DMS53 treated with DMSO at 0.1 percent for 48 hours (cell line): ENCODE measurements around the gene SCN4B.

Source experiments
- DNase-seq: peaks from one replicate; lab custom pipeline; 2025; ENCODE audit not compliant: unreplicated experiment; lab: John Stamatoyannopoulos, UW

The SCN4B gene

DNA sequence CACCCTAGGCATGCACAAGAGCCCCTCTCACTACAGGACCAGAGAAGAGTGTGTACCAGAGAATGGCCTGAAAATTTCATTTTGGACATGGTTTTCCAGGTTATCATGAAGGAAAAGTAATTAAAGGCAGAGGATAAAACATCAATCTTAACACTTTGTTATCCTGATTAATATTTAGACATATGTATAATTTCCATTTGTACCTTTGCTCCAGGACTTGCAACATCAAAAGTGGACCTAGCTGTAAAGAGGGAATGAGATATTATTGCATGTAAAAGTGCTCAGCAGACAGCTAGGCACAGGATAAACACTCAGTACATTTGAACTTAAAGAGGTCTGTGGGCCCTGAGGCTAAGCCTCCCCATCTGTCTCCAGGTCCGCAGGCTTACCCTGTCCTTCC lies 2.0 kb upstream of the SCN4B start:
- no peak for DNase-seq

DNA sequence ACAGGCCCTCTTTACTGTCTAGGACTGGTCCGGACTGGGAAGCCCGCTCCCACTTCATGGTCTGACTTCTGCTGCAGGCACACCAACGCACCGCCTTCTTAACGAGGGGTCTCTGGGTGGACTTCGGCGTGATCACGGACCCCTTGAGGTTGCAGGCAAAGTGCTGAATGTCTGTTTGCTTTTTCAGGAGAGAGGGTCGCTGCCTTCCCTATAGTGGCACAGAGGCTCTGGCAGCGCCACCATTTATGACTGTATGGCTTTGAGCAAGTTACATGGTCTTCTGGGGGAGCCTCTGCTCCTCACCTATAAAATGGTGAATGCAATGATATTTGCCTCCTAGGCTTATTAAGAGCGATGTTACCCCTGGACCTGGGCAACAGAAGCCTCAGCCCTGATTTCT lies 1.4 kb upstream of the SCN4B start:
- DNase-seq: no peak

DNA sequence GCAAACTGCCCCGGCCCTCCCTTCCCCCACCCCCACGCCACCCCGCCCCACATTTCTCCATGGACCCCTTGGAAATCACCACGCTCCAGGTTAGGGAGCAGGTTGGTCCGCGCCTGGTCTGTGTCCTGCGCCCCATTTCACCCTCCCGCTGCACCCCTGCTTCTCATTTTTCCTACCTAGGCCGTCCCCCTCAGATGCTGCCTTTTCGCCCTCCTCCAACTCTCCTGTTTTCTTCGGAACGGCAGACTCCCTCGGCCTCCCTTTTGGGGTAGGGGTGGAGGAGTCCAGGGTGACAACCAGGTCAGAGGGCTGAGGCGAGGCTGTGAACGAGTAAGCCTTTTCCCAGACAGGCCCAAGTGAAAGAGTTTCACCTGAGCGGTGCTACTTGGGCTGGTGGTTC lies 893 bp upstream of the SCN4B start:
- DNase-seq: no peak

DNA sequence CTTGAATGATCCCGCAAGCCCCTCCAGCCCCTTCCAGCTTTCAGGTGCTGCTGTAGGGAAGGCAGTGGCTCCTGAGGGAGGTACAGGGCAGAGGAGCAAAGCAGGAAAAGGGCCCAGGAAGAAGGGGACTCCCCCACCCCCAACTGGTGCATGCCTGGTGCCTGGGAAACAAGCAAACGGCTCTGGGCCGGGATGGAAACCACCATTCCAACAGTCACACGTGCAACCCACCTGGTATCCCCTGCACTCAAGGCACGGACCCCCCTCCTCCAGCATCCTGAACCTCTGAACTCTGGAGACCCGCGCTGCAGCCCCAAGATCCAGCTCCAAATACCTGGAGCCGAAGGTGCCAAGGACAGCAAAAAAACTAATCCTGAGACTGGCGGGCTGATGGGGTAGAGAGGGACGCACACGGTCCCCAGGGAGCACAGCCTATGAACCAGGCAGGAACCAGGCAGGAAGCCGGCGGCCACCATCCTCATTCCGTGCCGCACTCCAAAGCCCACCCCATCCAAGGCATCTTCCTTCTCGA lies 537 bp downstream of the SCN4B start:
- no peak for DNase-seq

DNA sequence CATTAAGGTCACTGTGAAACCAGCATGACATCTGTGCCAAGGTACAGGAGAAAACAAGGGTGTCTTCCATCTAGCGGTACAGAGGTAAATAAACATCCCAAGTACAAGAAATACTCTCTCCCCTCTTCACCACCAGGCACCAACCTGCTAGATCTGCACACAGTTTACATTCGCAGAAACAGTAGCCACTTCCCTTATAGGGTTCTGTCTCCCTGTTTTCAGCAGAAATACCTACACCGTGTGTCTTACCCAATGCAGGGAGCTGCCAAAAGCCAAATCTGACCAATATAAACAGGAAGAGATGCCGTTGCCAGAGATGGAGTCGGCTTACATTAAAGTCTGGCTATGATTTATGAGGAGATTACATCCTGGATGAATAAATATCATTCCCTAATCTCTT lies 1.2 kb downstream of the SCN4B start:
- DNase-seq: no peak

DNA sequence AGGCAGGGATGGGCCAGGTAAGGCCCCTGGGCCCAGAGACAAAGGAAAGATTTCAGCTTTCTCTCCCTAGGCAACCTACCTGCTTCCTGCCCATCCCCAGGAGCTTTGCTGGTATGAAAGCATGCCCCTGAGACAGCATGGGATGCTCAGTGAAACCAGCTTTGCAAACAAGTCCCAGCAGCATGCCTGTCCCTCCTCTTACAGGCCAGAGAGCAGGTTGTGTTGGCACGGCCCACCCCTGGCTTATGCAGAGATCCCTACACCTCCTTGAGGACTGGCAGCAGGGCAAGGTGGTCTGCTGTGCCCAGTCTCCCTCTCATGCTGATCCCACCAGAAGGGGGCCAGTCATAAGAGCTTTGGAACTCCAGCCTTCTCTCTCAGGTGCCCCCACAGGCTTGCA lies 3.1 kb downstream of the SCN4B start:
- DNase-seq: no peak

DNA sequence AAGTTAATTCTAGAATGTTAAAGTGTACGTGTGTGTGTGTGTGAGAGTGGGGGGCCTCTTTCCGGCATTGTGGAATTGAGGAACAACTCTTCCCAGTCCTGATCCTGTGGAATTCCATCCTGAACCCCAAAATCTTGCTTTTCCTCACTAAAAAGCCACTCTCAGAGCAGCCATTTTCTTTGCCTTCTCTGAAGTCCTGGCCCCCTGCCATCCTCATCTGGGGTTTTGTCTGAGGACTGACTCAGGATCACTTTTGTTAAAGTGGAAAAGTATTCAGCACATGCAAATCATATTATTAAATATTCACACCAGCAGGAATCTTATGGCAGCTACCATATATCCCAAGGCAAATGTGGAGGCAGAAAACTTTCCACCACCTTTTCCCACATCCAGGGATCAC lies 3.8 kb downstream of the SCN4B start:
- no peak for DNase-seq

DNA sequence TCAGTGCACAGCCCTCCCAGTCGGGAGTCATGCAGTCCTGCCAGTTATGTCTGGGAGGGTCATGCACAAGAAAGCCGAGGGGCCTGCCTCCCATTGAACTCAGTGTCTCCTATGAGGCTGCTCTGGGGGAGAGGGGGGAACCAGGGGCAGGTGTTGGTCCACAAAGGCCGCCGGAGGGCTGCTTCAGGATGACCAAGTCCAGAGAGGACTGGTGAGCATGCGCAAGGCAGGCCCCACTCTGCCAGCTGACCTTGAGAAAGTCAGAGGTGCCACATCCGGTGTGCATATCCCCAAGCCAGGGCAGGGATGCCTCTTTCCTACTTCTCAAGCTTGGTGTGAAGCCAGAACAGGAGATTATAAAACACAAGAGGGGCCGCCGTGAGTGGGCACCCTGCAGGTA lies 4.4 kb downstream of the SCN4B start:
- no peak for DNase-seq

DNA sequence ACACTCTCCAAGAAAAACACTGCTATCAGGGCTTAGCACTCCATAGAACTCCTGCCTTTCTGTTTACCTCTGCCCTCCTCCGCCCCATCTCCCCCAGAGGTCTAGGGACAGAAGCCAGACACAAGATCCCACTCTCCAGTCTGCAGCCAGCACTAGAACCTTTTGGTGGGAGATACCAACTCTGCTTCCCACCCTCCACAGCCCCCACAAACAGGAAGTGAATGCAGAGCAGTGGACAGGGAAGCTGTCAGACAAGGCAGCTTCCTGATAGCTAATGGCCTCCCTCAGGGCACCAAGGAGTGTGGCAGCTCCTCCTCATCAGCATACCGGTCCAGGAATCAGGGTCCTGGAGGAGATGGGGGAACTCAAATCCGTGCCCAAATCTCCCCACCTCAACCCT lies 5.1 kb downstream of the SCN4B start:
- no peak for DNase-seq

DNA sequence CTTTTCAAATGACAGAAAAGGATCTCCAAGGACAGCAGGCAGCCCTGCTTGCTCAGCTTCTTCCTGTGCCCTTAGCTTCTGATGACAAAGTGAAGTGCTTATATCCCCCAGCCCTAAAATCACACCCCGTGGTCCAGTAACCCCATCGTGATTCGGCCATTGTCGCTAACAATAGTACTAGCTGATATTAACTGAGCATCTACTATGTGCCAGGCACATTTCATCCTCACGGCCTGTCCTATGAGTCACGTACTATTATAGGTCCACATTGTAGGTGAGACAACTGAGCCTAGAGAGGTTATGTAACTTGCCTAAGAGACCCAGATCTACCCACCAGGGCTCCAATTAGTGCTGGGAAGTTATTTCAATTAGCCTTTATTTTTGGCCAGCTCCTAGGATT lies 6.1 kb downstream of the SCN4B start:
- no peak for DNase-seq

DNA sequence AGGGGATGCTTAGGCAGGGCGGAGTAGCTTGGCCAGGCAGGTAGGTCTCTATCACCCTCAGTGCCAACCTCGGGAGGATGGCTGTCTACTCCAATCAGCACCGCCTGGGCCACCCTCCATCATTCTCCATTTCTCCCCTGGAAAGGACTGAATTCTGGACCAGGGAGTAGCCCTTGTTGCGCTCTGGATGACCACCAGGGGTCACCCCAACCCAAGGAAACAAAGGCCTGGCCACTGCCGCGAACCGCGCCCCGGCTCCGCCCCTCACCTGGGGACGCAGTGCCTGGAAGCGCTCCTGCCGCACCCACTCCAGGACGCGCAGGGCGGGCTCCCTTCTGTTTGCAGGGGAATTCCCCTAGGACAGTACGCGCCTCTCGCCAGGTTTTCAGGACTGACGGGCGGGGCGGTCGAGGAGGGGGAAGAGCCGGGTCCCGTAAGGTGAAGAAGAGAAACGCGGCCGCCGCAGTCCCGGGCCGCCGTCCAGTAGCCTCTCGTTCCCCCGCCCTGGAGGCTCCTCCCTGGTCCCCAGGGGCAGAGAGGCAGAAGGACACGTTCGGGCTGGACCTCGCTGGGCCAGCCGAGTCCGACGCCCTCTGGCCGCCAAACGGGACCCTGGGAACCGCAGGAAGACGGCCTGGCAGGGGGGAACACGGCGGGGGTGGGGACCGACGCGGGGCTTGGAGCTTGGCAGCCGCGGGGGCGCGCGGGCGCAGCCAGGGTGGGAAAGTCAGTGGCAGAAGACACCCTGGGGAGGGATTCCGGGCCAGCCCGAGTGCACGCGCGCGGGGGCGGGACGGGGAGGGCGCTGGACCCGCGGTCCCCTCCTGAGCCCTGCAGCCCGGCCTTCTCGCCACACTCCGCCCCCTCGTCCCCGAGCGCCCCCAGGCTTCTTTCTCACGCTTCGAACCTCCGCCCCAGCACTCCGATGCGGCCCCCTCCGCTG lies 7.1 kb downstream of the SCN4B start:
- DNase-seq: peak; percentile 85

DNA sequence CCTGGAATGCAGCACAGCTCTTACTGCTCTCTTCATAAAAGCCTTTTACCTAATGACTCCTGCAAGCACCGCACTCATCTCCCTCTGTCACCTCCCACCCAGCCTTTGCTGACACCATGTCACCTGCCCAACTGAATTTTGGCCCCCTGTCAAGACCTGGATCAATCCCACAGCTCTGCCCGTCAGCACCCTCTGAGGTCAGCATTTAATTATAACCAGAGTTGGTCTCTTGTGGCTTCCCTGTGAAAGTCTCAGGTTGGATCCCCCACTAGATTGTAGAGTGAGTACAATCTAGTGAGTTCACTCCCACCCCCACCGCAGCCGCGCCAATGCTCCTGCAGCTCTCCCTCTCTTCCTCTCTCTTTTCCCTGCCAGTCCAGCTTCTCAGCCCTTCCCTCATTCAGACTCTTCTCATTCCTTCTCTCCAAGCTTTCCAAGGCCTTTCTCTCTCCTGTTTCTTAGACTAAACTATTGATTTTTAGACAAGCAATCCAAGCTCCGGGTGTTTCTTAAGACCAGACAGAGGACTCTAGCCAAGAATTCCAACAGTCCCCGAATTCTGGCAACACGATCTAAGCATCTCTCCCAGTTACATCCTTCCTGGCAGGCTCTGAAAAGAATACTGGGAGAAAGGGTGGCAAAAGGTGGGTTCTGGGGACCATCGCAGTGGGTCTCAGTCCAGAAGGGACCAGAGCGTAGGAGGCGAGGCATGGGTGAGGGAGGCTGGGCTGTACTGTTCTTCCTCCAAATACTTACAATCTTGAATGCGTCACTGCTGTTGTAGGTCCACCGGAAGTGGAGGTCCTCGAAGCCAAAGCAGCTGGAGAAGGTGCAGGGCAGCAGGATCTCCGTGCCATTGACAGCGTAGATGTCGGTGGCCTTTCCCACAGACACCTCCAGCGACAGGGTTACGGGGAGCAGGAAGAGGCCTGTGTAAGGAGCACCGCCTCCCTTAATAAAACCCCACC lies 8.0 kb downstream of the SCN4B start:
- DNase-seq: no peak

DNA sequence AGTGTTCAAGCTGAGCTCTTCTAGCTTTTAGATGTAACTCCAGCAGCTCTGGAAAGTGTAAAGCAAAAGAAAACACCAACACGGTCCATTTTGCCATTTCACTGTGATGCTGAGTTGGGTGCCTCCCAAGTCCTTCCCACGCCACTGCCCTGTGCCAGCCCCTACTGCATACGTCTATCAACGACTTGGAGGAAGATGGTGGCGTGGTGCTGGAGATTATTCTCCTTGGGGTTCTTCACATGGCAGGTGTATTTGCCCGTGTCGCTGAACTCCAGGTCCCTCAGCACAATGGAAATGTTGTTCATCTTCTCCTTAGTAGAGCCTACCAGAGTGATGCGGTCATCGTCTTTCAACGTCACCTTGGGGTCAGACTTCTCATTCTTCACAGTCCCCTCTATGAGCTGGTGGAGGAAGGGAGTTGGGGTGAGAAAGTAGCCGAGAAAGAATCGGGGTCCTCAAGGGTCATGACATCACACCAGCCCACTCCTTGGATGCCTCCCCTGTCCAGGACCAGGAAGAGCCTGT lies 8.9 kb downstream of the SCN4B start:
- no peak for DNase-seq

DNA sequence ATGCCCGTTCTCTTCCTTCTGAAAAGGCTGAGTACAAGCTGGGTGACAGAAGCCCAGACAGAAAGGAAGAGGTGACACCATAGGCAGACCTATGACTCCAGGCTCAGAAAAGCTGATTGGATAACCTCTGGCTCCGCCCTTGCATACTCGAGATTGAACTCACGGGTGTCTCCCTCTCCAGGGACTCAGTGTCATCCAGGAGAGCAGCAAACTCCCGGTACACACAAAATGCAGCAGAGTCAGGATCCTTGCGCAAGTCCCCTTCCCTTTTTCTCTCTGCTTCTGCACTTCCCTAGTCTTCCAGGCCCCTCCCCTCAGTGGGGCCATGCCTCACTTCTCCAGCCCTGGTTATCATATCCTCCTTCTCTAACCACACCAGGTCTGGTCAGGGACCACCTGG lies 9.8 kb downstream of the SCN4B start:
- DNase-seq: peak; percentile 71

DNA sequence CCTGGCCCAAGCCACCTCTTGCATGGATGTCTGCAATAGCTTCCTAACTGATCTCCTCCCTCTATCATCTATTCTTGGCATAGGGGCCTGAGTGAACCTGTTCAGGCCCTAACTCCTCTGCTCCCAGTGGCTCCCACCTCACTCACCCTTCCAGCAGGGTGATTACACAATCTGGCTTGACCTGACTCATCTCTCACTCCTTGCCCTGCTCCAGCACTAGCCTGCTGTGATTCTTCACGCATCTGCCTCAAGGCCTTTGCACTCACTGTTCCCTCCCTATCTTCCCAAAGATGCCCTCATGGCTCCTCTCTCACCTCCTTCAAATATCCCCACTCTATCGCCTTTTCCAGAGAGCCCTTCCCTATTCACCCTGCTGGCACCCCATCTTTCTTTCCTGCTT lies 10.5 kb downstream of the SCN4B start:
- DNase-seq: no peak

DNA sequence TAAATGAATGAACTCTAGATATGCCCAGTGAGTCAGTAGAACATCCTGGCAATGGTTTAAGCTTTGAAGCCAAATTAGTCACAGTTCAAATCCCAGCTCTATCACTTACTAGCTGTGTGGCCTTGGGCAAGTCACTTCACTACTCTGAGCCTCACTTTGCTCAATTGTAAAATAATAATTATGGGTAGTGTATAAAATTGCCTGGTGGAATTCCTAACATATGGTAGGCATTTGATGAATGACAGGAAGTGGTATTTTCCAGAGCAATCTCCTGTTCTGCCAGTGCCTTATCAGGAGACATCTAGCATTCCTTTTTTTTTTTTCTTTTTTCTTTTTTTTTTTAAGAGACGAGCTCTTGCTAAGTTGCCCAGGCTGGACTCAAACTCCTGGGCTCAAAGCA lies 13.0 kb downstream of the SCN4B start:
- no peak for DNase-seq

DNA sequence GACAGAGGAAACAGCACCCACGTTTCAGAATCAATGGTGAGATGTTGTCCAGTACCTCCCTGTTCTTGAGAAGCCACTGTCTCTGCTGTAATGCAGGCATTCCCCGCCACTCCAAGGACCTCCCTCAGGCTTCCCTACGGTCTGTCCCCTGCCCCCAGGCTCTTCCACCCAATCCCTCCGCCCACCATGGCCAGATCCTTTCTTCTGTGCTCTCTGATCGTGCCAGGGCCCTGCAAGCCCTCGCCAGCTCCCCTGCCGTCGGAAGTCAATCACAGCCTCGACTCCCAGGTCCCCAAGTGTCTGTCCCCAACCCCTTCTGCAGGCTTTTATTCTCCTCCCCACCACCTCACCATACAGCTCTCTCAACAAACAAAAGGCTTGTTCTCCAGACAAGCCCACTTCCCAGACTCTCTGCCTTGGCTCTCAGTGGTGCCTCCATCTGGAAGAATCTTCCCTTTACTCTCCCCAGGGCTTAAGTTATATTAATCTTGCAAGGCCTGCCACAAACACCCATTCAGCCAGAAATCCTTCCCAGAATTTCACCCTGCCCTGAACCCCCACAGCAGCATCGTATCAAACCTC lies 13.7 kb downstream of the SCN4B start:
- DNase-seq: no peak

DNA sequence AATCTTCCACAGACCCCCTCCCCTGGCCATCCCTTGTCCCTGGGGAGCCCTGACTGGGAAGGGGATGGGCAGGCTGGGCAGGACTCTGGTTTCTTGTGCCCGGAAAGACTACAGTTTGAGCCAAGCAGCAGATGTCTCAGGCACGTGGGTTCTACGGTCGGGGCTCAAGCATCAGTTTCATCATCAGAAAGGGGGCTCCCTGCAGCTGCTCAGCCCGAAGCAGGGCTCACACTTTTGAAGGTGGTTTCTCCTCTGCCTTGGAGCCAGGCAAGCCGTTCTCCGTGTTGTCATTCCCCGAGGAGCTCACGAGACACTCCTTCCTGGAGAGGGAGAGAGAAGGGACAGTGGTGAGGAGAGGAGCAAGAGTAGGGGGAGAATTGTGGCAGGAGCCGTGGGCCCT lies 15.8 kb downstream of the SCN4B start:
- no peak for DNase-seq

DNA sequence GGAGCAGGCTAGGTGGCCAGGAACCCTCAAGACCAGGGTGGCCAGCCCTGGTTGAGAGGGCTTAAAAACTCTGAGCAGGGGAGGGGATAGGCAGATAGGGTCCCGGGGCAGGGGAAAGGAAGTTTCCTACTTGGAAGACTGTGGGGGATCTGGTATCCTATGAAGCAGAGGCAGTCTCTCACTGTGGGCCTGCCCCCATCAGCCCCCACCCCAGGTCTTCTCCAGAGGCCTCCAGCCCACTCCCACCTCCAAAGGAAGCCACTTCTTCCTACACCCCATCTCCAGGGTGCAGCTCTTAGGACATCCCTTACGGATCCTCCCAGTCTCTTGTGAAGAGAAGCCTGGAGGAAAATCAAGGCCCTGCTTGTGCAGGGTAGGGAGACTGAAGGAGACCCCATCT lies 16.3 kb downstream of the SCN4B start:
- DNase-seq: no peak

DNA sequence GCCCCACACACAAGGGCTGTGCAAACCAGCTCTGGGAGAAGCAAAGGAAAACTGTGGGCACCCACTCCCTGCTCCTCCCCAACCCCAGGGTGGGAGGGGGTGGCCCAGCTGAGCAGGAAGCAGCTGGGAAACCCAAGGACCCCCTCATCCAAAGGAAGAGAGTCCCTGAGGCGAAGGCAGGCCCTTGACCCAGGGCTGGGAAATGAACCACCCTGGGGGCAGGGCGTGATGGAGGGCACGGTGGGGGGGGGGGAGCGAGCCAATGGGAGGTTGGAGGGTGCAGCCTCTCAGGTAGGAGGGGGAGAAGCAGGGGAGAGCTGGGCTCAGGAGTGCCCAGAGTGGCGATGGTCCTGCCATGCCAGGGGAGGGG lies 16.8 kb downstream of the SCN4B start:
- DNase-seq: no peak
